Activated T-helper 1 cell treated with anti-CD3 and anti-CD28 coated beads, Interleukin-12 subunit alpha, Interleukin-12 subunit beta, Interleukin-2, Interleukin-4 antibody, amounts not matched to agents 30 ng/mL and 10 ng/mL and 1 ng/mL, durations not matched to agents 14 hours and 24 hours and 36 hours (primary cell): ENCODE measurements around the gene SLC7A11. TPM values are rescaled to one million over a fixed set of nuclear protein-coding genes. Genes with fewer than 3 reads are reported as not detected.

ENCODE experiments used
- DNase-seq: peaks from one replicate; pipeline ENCODE4 v3.0.0; 2021; ENCODE audit warnings: low spot score
- H3K27ac Mint-ChIP-seq: one replicate; pipeline ENCODE4 v1.8.0; 2021; ENCODE audit warnings: mild to moderate bottlenecking, mixed read lengths
- H3K27me3 Mint-ChIP-seq: one replicate; pipeline ENCODE4 v1.8.0; 2022; ENCODE audit warnings: mild to moderate bottlenecking, moderate library complexity, mixed read lengths; ENCODE audit not compliant: insufficient read depth
- H3K36me3 Mint-ChIP-seq: one replicate; pipeline ENCODE4 v1.8.0; 2021; ENCODE audit warnings: low read depth, mixed read lengths
- H3K4me1 Mint-ChIP-seq: one replicate; pipeline ENCODE4 v1.8.0; 2021; ENCODE audit warnings: low read depth, mixed read lengths
- H3K4me3 Mint-ChIP-seq: one replicate; pipeline ENCODE4 v1.8.0; 2021; ENCODE audit warnings: mild to moderate bottlenecking, moderate library complexity, mixed read lengths
- H3K9me3 Mint-ChIP-seq: one replicate; pipeline ENCODE4 v1.8.0; 2021; ENCODE audit warnings: mixed read lengths
- intact Hi-C: fragments of 100-400 bp; cut with micrococcal nuclease; formaldehyde crosslinking; loops from one replicate; pipeline ENCODE4 v1.15.1; 2024
- total RNA-seq: library from RNA; stranded (reverse); gene quantifications from 2 replicates; pipeline ENCODE4 v1.2.3, GENCODE V29; 2022

SLC7A11 gene
- total RNA-seq, 1 donor from 2014 or later: 2.6 TPM

- Mint-ChIP-seq H3K9me3 (no peaks in the 10 kb centered on the region), H3K4me1 (peaks cover 4% of the 10 kb centered on the region), H3K36me3 (peaks cover 4% of the 10 kb centered on the region), H3K4me3 (no peak overlapping the region), H3K27ac (no peak overlapping the region), H3K27me3 (no peaks in the 10 kb centered on the region)
- DNase-seq: no peak
- intact Hi-C loops: loop anchor here (5.0 kb wide), 1 partner anchor 50 kb away; the partner anchor contains the start of gene SLC7A11
These were observed 50.0 kb downstream of the SLC7A11 start for GRCh38 chr4:138192113-138192512.

GRCh38 chr4:138190452-138190858 is 51.7 kb downstream of the SLC7A11 start:
- intact Hi-C loops: loop anchor here (5.0 kb wide), 1 partner anchor 52 kb away; the partner anchor contains the start of gene SLC7A11
- Mint-ChIP-seq H3K27ac (no peak overlapping the region), H3K4me1 (peaks cover 4% of the 10 kb centered on the region), H3K36me3 (peaks cover 4% of the 10 kb centered on the region), H3K4me3 (no peak overlapping the region), H3K27me3 (no peaks in the 10 kb centered on the region), H3K9me3 (no peaks in the 10 kb centered on the region)
- DNase-seq: no peak

GRCh38 chr4:138189206-138189605 is 52.9 kb downstream of the SLC7A11 start:
- Mint-ChIP-seq H3K36me3 (peaks cover 4% of the 10 kb centered on the region), H3K27ac (no peak overlapping the region), H3K27me3 (no peaks in the 10 kb centered on the region), H3K4me3 (no peak overlapping the region), H3K4me1 (peaks cover 4% of the 10 kb centered on the region), H3K9me3 (no peaks in the 10 kb centered on the region)
- intact Hi-C loops: no loop called here
- DNase-seq: no peak

GRCh38 chr4:138188406-138189084 is 53.6 kb downstream of the SLC7A11 start:
- no peak overlapping the region for H3K27ac Mint-ChIP-seq
- peaks cover 4% of the 10 kb centered on the region for H3K36me3 Mint-ChIP-seq
- DNase-seq: no peak
- peaks cover 4% of the 10 kb centered on the region for H3K4me1 Mint-ChIP-seq
- no peaks in the 10 kb centered on the region for H3K9me3 Mint-ChIP-seq
- H3K4me3 Mint-ChIP-seq: no peak overlapping the region
- intact Hi-C loops: no loop called here
- H3K27me3 Mint-ChIP-seq: no peaks in the 10 kb centered on the region

- Mint-ChIP-seq H3K27ac (no peak overlapping the region), H3K27me3 (no peaks in the 10 kb centered on the region), H3K4me3 (no peak overlapping the region), H3K36me3 (peaks cover 4% of the 10 kb centered on the region), H3K9me3 (no peaks in the 10 kb centered on the region), H3K4me1 (peaks cover 4% of the 10 kb centered on the region)
- intact Hi-C loops: no loop called here
- DNase-seq: no peak
These were observed 56.1 kb downstream of the SLC7A11 start for GRCh38 chr4:138185859-138186645.

- H3K27ac Mint-ChIP-seq: no peak overlapping the region
- no peaks in the 10 kb centered on the region for H3K9me3 Mint-ChIP-seq
These were observed 57.3 kb downstream of the SLC7A11 start for GRCh38 chr4:138184886-138185285.

GRCh38 chr4:138182838-138183426 is 59.2 kb downstream of the SLC7A11 start:
- Mint-ChIP-seq H3K27ac (no peak overlapping the region), H3K4me3 (no peak overlapping the region), H3K4me1 (no peaks in the 10 kb centered on the region), H3K9me3 (no peaks in the 10 kb centered on the region), H3K27me3 (no peaks in the 10 kb centered on the region), H3K36me3 (peaks cover 7% of the 10 kb centered on the region)
- no peak for DNase-seq
- intact Hi-C loops: loop anchor here (5.0 kb wide), 1 partner anchor 146 kb away; no protein-coding TSS in a partner anchor

More at GRCh38 chr4:138184886-138185285, 57.3 kb downstream of the SLC7A11 start:
- Mint-ChIP-seq H3K4me3 (no peak overlapping the region), H3K36me3 (peaks cover 2% of the 10 kb centered on the region), H3K27me3 (no peaks in the 10 kb centered on the region), H3K4me1 (no peaks in the 10 kb centered on the region)
- intact Hi-C loops: loop anchor here (5.0 kb wide), 1 partner anchor 148 kb away; no protein-coding TSS in a partner anchor
- no peak for DNase-seq

- Mint-ChIP-seq H3K36me3 (peaks cover 10% of the 10 kb centered on the region), H3K27me3 (no peaks in the 10 kb centered on the region), H3K4me1 (no peaks in the 10 kb centered on the region), H3K4me3 (no peak overlapping the region), H3K9me3 (no peaks in the 10 kb centered on the region), H3K27ac (no peak overlapping the region)
- intact Hi-C loops: loop anchor here (5.0 kb wide), 1 partner anchor 144 kb away; no protein-coding TSS in a partner anchor
- no peak for DNase-seq
These were observed 60.9 kb downstream of the SLC7A11 start for GRCh38 chr4:138181287-138181686.

- intact Hi-C loops: no loop called here
- Mint-ChIP-seq H3K36me3 (peaks cover 14% of the 10 kb centered on the region), H3K27ac (no peak overlapping the region)
These were observed 63.6 kb downstream of the SLC7A11 start for GRCh38 chr4:138178566-138178965.

GRCh38 chr4:138177278-138177968 is 64.7 kb downstream of the SLC7A11 start:
- no peak for DNase-seq
- intact Hi-C loops: no loop called here
- Mint-ChIP-seq H3K9me3 (no peaks in the 10 kb centered on the region), H3K36me3 (peaks cover 14% of the 10 kb centered on the region), H3K27ac (no peak overlapping the region), H3K4me3 (no peak overlapping the region), H3K27me3 (no peaks in the 10 kb centered on the region), H3K4me1 (no peaks in the 10 kb centered on the region)

More at GRCh38 chr4:138178566-138178965, 63.6 kb downstream of the SLC7A11 start:
- Mint-ChIP-seq H3K9me3 (no peaks in the 10 kb centered on the region), H3K4me1 (no peaks in the 10 kb centered on the region), H3K4me3 (no peak overlapping the region), H3K27me3 (no peaks in the 10 kb centered on the region)
- DNase-seq: no peak

- Mint-ChIP-seq H3K27ac (no peak overlapping the region), H3K27me3 (no peaks in the 10 kb centered on the region), H3K4me1 (no peaks in the 10 kb centered on the region), H3K36me3 (peaks cover 14% of the 10 kb centered on the region), H3K4me3 (no peak overlapping the region), H3K9me3 (no peaks in the 10 kb centered on the region)
- intact Hi-C loops: no loop called here
- DNase-seq: no peak
These were observed 67.0 kb downstream of the SLC7A11 start for GRCh38 chr4:138174981-138175794.

GRCh38 chr4:138164208-138164607 is 77.9 kb downstream of the SLC7A11 start:
- intact Hi-C loops: no loop called here
- Mint-ChIP-seq H3K4me3 (no peak overlapping the region), H3K27me3 (no peaks in the 10 kb centered on the region), H3K36me3 (no peaks in the 10 kb centered on the region), H3K9me3 (no peaks in the 10 kb centered on the region), H3K27ac (no peak overlapping the region), H3K4me1 (no peaks in the 10 kb centered on the region)
- no peak for DNase-seq
